Measurements from ENCODE around the gene CCDC88B. TPM values are rescaled to one million over a fixed set of nuclear protein-coding genes. Genes with fewer than 3 reads are reported as not detected.

Gene CCDC88B
- total and polyA plus RNA-seq, 12 donors = 4.2 to 42.7 (median 7.0) TPM

DNA sequence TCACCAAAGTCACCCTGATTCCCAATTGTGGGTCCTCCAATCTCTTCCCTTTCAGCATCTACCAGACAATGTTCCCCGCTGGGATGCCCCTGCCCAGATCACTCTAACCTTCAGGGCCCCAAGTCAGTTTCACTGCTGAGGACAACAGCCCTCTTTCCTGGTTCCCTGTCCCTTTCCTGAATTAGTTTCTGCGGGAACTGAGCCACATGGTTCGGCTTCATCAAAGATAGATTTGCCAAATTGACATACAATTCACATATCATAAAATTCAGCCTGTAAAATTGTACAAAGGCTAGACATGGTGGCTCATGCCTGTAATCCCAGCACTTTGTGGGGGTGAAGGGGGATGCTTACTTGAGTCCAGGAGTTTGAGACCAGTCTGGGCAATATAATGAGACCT, 12.0 kb upstream of the CCDC88B start:
- WGBS, 2 donors = 79 to 86% methylated on average over 3 of the region's 3 CpGs
- intact Hi-C loops (cut with DNase I) = no loop called here
- H3K36me3 ChIP-seq = peaks cover 0 to 4% (median 0%) of the 10 kb centered on the region in 9 donors
- no peak overlapping the region for H3K4me3 ChIP-seq
- H3K9me3 ChIP-seq = no peaks in the 10 kb centered on the region
- H3K4me1 ChIP-seq = peaks cover 2 to 25% (median 16%) of the 10 kb centered on the region in 9 donors
- no peak overlapping the region for H3K27ac ChIP-seq
- TF ChIP-seq, protein P1, sequence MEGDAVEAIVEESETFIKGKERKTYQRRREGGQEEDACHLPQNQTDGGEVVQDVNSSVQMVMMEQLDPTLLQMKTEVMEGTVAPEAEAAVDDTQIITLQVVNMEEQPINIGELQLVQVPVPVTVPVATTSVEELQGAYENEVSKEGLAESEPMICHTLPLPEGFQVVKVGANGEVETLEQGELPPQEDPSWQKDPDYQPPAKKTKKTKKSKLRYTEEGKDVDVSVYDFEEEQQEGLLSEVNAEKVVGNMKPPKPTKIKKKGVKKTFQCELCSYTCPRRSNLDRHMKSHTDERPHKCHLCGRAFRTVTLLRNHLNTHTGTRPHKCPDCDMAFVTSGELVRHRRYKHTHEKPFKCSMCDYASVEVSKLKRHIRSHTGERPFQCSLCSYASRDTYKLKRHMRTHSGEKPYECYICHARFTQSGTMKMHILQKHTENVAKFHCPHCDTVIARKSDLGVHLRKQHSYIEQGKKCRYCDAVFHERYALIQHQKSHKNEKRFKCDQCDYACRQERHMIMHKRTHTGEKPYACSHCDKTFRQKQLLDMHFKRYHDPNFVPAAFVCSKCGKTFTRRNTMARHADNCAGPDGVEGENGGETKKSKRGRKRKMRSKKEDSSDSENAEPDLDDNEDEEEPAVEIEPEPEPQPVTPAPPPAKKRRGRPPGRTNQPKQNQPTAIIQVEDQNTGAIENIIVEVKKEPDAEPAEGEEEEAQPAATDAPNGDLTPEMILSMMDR (IDR thresholded peaks at IDR 0.05) = no peak
- DNase-seq (no peak), ATAC-seq (no peak)
- no peaks in the 10 kb centered on the region for H3K27me3 ChIP-seq

DNA sequence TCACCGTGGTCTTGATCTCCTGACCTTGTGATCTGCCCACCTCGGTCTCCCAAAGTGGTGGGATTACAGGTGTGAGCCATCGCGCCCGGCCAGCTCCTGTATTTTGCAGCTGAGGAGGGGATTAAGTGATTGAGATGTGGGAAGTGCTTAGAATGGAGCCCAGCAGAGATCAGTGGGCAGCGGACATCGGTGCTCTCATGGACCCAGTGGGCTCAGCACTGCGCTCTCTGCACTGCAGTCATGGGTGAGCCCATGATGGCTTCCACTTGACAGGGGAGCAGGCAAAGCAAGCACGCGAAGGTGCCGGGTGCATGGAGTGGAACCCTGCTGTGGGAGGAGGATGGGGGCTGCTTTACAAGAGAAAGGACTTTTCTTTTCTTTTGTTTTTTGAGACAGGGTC, 9.1 kb upstream of the CCDC88B start:
- Histone ChIP-seq H3K4me3 (no peak overlapping the region), H3K4me1 (peaks cover 2 to 27% (median 20%) of the 10 kb centered on the region in 9 donors), H3K36me3 (no peaks in the 10 kb centered on the region), H3K27ac (no peak overlapping the region), H3K27me3 (no peaks in the 10 kb centered on the region), H3K9me3 (no peaks in the 10 kb centered on the region)
- ATAC-seq (no peak), DNase-seq (no peak)
- intact Hi-C loops (cut with DNase I) = no loop called here
- 82 to 86% methylated on average over 11 of the region's 11 CpGs for WGBS, 2 donors
- TF ChIP-seq, protein P1 (IDR thresholded peaks at IDR 0.05) = no peak

DNA sequence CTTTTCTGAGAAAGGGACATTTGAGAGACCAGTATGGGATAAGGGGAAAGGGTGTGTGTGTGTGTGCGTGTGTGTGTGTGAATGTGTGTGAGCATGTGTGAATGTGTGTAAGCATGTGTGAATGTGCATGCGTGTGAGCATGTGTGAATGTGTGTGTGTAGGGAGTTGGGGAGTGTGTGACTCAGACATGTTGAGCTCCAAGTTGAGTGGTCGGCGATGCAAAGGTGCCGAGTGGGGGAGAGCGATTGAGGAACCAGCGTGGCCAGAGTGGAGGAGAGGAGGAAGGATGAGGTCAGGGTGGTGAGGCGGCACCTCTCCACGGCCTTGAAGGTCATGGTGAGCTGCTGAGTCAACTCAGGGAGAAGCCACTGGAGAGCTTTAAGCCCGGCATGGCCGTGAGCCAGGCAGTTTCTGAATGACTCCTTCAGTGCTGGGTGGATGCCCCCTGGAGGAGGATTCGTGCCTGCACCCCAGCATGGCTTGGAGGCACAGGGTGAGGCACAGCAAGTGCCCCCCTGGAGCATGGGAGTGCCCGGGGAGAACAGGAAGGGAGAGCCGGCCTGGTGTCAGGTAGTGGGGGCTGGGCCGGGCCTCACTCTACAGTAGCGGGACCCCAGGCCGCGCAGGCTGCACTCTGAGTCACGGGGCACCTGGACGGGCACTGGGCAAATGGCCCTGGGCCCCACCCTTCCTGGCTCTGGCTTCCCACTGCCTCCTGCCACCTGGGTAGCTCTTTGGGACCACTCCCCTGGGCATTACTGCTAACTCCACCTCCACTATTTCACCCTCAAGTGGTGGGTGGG, 8.2 kb upstream of the CCDC88B start:
- TF ChIP-seq, protein P1 (IDR thresholded peaks at IDR 0.05) = peak in 7 of 9 donors; percentile 38 to 70 (median 49)
- whole genome bisulfite sequencing, 2 donors = 41 to 44% methylated on average over 20 of the region's 20 CpGs
- ATAC-seq (peak; percentile 64 to 83 (median 73)), DNase-seq (peak; percentile 68 to 73)
- Histone ChIP-seq H3K27me3 (no peaks in the 10 kb centered on the region), H3K9me3 (no peaks in the 10 kb centered on the region), H3K27ac (peak overlapping the region in 3 of 10 donors; percentile 5 to 51 (median 21)), H3K4me3 (no peak overlapping the region), H3K4me1 (peaks cover 2 to 27% (median 20%) of the 10 kb centered on the region in 9 donors), H3K36me3 (no peaks in the 10 kb centered on the region)
- intact Hi-C loops (cut with DNase I) = no loop called here

DNA sequence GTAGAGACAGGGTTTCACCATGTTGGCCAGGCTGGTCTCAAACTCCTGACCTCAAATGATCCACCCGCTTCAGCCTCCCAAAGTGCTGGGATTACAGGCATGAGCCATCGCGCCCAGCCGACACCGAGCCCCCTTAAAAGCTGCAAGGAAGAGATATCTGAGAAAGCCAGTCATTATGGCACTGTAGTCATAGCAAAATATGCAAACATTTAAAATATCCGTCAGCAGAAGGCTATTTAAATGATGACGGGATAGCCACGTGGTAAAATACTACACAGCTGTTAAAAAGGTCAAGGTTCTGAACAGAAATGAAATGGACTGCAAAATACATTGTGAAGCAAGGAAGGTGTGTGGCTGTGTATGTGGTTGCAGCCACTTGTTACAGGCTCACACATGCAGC, 6.4 kb upstream of the CCDC88B start:
- Histone ChIP-seq H3K36me3 (no peaks in the 10 kb centered on the region), H3K4me3 (no peak overlapping the region), H3K4me1 (peaks cover 2 to 27% (median 20%) of the 10 kb centered on the region in 9 donors), H3K27ac (no peak overlapping the region), H3K9me3 (no peaks in the 10 kb centered on the region), H3K27me3 (no peaks in the 10 kb centered on the region)
- intact Hi-C loops (cut with DNase I) = no loop called here
- WGBS, 2 donors = 90 to 91% methylated on average over 8 of the region's 8 CpGs
- no peak for DNase-seq
- TF ChIP-seq, protein P1 (IDR thresholded peaks at IDR 0.05) = no peak
- ATAC-seq = no peak

All from heart right ventricle (tissue), 16 donors.